ENCODE measurements around the gene LRP2BP. TPM values are rescaled to one million over a fixed set of nuclear protein-coding genes. Genes with fewer than 3 reads are reported as not detected.

Gene LRP2BP
- total RNA-seq (0.71 TPM), polyA plus RNA-seq (0.91 TPM)
- long read RNA-seq, donor 1: 0 reads
- long read RNA-seq, donor 2: 0 reads
- long read RNA-seq, donor 3: 0 reads
- long read RNA-seq, donor 4, partial matches to known transcripts: 14 of 14 reads
- long read RNA-seq, donor 4, other reads (novel, unspliced or antisense): 0 of 14 reads
- long read RNA-seq, donor 5: 0 reads
- long read RNA-seq, donor 6: 0 reads
- long read RNA-seq, donor 7, partial matches to known transcripts: 57 of 96 reads
- long read RNA-seq, donor 7, other reads (novel, unspliced or antisense): 39 of 96 reads
- long read RNA-seq, donor 8: 0 reads
- long read RNA-seq, donor 9: 0 reads
- long read RNA-seq, donor 10: 0 reads

- Histone ChIP-seq H3K27ac (ENCODE audit: low read depth in 1 of 2, low read length in 1 of 2) (peak within 1 kb of the TSS; percentile 99 to 100), H3K4me3 (ENCODE audit: low read length in 2 of 2) (peak within 1 kb of the TSS; percentile 75 to 92), H3K9me3 (ENCODE audit: control insufficient read depth in 2 of 2, insufficient read depth in 1 of 2, low read length in 1 of 2) (no peaks in the 10 kb centered on the region), H3K36me3 (ENCODE audit: control insufficient read depth in 2 of 2, insufficient read depth in 2 of 2, low read length in 1 of 2) (peaks cover 0 to 17% of the 10 kb centered on the region in 2 donors), H3K4me1 (ENCODE audit: control insufficient read depth in 2 of 2, insufficient read depth in 2 of 2, low read length in 2 of 2) (peaks cover 6% of the 10 kb centered on the region in 2 donors), H3K27me3 (ENCODE audit: control insufficient read depth in 2 of 2, insufficient read depth in 1 of 2, low read length in 1 of 2) (no peaks in the 10 kb centered on the region)
- 4% methylated on average over 12 of the region's 12 CpGs for WGBS
- DNase-seq (ENCODE audit: low read depth in 6 of 9, low spot score in 9 of 9): peak in 7 of 9 donors; percentile 3 to 78 (median 60)
Measured at GRCh38 chr4:185395238-185395955, at the start of gene LRP2BP. Gene LRP2BP (minus strand): TSS chr4:185395924. CDS start chr4:185378186, 17,738 bp downstream.

- 95% methylated on average over 2 of the region's 2 CpGs for WGBS
- no peaks in the 10 kb centered on the region for H3K36me3 ChIP-seq (ENCODE audit: control insufficient read depth in 2 of 2, insufficient read depth in 2 of 2, low read length in 1 of 2)
- H3K4me1 ChIP-seq (ENCODE audit: control insufficient read depth in 2 of 2, insufficient read depth in 2 of 2, low read length in 2 of 2): no peaks in the 10 kb centered on the region
- no peaks in the 10 kb centered on the region for H3K9me3 ChIP-seq (ENCODE audit: control insufficient read depth in 2 of 2, insufficient read depth in 1 of 2, low read length in 1 of 2)
- DNase-seq (ENCODE audit: low read depth in 6 of 9, low spot score in 9 of 9): no peak
- no peak overlapping the region for H3K27ac ChIP-seq (ENCODE audit: low read depth in 1 of 2, low read length in 1 of 2)
- H3K4me3 ChIP-seq (ENCODE audit: low read length in 2 of 2): no peak overlapping the region
- no peaks in the 10 kb centered on the region for H3K27me3 ChIP-seq (ENCODE audit: control insufficient read depth in 2 of 2, insufficient read depth in 1 of 2, low read length in 1 of 2)
Measured at GRCh38 chr4:185445209-185445608, 49.5 kb upstream of the LRP2BP start.

GRCh38 chr4:185441479-185441878 is 45.8 kb upstream of the LRP2BP start:
- Histone ChIP-seq H3K9me3 (ENCODE audit: control insufficient read depth in 2 of 2, insufficient read depth in 1 of 2, low read length in 1 of 2) (no peaks in the 10 kb centered on the region), H3K4me1 (ENCODE audit: control insufficient read depth in 2 of 2, insufficient read depth in 2 of 2, low read length in 2 of 2) (no peaks in the 10 kb centered on the region), H3K36me3 (ENCODE audit: control insufficient read depth in 2 of 2, insufficient read depth in 2 of 2, low read length in 1 of 2) (no peaks in the 10 kb centered on the region), H3K27me3 (ENCODE audit: control insufficient read depth in 2 of 2, insufficient read depth in 1 of 2, low read length in 1 of 2) (no peaks in the 10 kb centered on the region), H3K27ac (ENCODE audit: low read depth in 1 of 2, low read length in 1 of 2) (no peak overlapping the region), H3K4me3 (ENCODE audit: low read length in 2 of 2) (no peak overlapping the region)
- no peak for DNase-seq (ENCODE audit: low read depth in 6 of 9, low spot score in 9 of 9)
- 96% methylated on average over 2 of the region's 2 CpGs for WGBS

GRCh38 chr4:185437809-185438208 is 42.1 kb upstream of the LRP2BP start:
- Histone ChIP-seq H3K4me3 (ENCODE audit: low read length in 2 of 2) (no peak overlapping the region), H3K4me1 (ENCODE audit: control insufficient read depth in 2 of 2, insufficient read depth in 2 of 2, low read length in 2 of 2) (no peaks in the 10 kb centered on the region)
- DNase-seq (ENCODE audit: low read depth in 6 of 9, low spot score in 9 of 9): no peak

GRCh38 chr4:185435466-185435865 is 39.7 kb upstream of the LRP2BP start:
- no peaks in the 10 kb centered on the region for H3K36me3 ChIP-seq (ENCODE audit: control insufficient read depth in 2 of 2, insufficient read depth in 2 of 2, low read length in 1 of 2)
- no peak overlapping the region for H3K4me3 ChIP-seq (ENCODE audit: low read length in 2 of 2)
- H3K4me1 ChIP-seq (ENCODE audit: control insufficient read depth in 2 of 2, insufficient read depth in 2 of 2, low read length in 2 of 2): no peaks in the 10 kb centered on the region
- H3K9me3 ChIP-seq (ENCODE audit: control insufficient read depth in 2 of 2, insufficient read depth in 1 of 2, low read length in 1 of 2): no peaks in the 10 kb centered on the region
- DNase-seq (ENCODE audit: low read depth in 6 of 9, low spot score in 9 of 9): no peak
- H3K27ac ChIP-seq (ENCODE audit: low read depth in 1 of 2, low read length in 1 of 2): no peak overlapping the region
- H3K27me3 ChIP-seq (ENCODE audit: control insufficient read depth in 2 of 2, insufficient read depth in 1 of 2, low read length in 1 of 2): peaks cover 0 to 7% of the 10 kb centered on the region in 2 donors

More at GRCh38 chr4:185437809-185438208, 42.1 kb upstream of the LRP2BP start:
- H3K27ac ChIP-seq (ENCODE audit: low read depth in 1 of 2, low read length in 1 of 2): no peak overlapping the region
- H3K27me3 ChIP-seq (ENCODE audit: control insufficient read depth in 2 of 2, insufficient read depth in 1 of 2, low read length in 1 of 2): peaks cover 0 to 2% of the 10 kb centered on the region in 2 donors
- H3K9me3 ChIP-seq (ENCODE audit: control insufficient read depth in 2 of 2, insufficient read depth in 1 of 2, low read length in 1 of 2): no peaks in the 10 kb centered on the region
- no peaks in the 10 kb centered on the region for H3K36me3 ChIP-seq (ENCODE audit: control insufficient read depth in 2 of 2, insufficient read depth in 2 of 2, low read length in 1 of 2)

GRCh38 chr4:185429660-185430059 is 33.9 kb upstream of the LRP2BP start:
- H3K4me1 ChIP-seq (ENCODE audit: control insufficient read depth in 2 of 2, insufficient read depth in 2 of 2, low read length in 2 of 2): peaks cover 8 to 11% of the 10 kb centered on the region in 2 donors
- H3K27me3 ChIP-seq (ENCODE audit: control insufficient read depth in 2 of 2, insufficient read depth in 1 of 2, low read length in 1 of 2): peaks cover 0 to 23% of the 10 kb centered on the region in 2 donors
- peaks cover 0 to 5% of the 10 kb centered on the region in 2 donors for H3K9me3 ChIP-seq (ENCODE audit: control insufficient read depth in 2 of 2, insufficient read depth in 1 of 2, low read length in 1 of 2)
- no peak overlapping the region for H3K4me3 ChIP-seq (ENCODE audit: low read length in 2 of 2)
- 69% methylated on average over 5 of the region's 5 CpGs for WGBS
- no peaks in the 10 kb centered on the region for H3K36me3 ChIP-seq (ENCODE audit: control insufficient read depth in 2 of 2, insufficient read depth in 2 of 2, low read length in 1 of 2)
- H3K27ac ChIP-seq (ENCODE audit: low read depth in 1 of 2, low read length in 1 of 2): no peak overlapping the region
- no peak for DNase-seq (ENCODE audit: low read depth in 6 of 9, low spot score in 9 of 9)

GRCh38 chr4:185426960-185427688 is 31.4 kb upstream of the LRP2BP start:
- Histone ChIP-seq H3K4me3 (ENCODE audit: low read length in 2 of 2) (no peak overlapping the region), H3K9me3 (ENCODE audit: control insufficient read depth in 2 of 2, insufficient read depth in 1 of 2, low read length in 1 of 2) (peaks cover 0 to 5% of the 10 kb centered on the region in 2 donors), H3K36me3 (ENCODE audit: control insufficient read depth in 2 of 2, insufficient read depth in 2 of 2, low read length in 1 of 2) (no peaks in the 10 kb centered on the region), H3K27me3 (ENCODE audit: control insufficient read depth in 2 of 2, insufficient read depth in 1 of 2, low read length in 1 of 2) (peaks cover 0 to 19% of the 10 kb centered on the region in 2 donors), H3K4me1 (ENCODE audit: control insufficient read depth in 2 of 2, insufficient read depth in 2 of 2, low read length in 2 of 2) (peaks cover 12 to 15% of the 10 kb centered on the region in 2 donors), H3K27ac (ENCODE audit: low read depth in 1 of 2, low read length in 1 of 2) (no peak overlapping the region)
- WGBS: 93% methylated on average over 22 of the region's 22 CpGs
- DNase-seq (ENCODE audit: low read depth in 6 of 9, low spot score in 9 of 9): no peak

- H3K4me1 ChIP-seq (ENCODE audit: control insufficient read depth in 2 of 2, insufficient read depth in 2 of 2, low read length in 2 of 2): peaks cover 12 to 15% of the 10 kb centered on the region in 2 donors
- H3K27me3 ChIP-seq (ENCODE audit: control insufficient read depth in 2 of 2, insufficient read depth in 1 of 2, low read length in 1 of 2): peaks cover 0 to 19% of the 10 kb centered on the region in 2 donors
- H3K4me3 ChIP-seq (ENCODE audit: low read length in 2 of 2): peak within 1 kb of the TSS; percentile 85 to 86
- H3K27ac ChIP-seq (ENCODE audit: low read depth in 1 of 2, low read length in 1 of 2): peak within 1 kb of the TSS; percentile 92 to 94
- no peaks in the 10 kb centered on the region for H3K36me3 ChIP-seq (ENCODE audit: control insufficient read depth in 2 of 2, insufficient read depth in 2 of 2, low read length in 1 of 2)
- under 1% methylated on average over 66 of the region's 66 CpGs for WGBS
- DNase-seq (ENCODE audit: low read depth in 6 of 9, low spot score in 9 of 9): peak; percentile 83 to 95 (median 89)
- peaks cover 0 to 5% of the 10 kb centered on the region in 2 donors for H3K9me3 ChIP-seq (ENCODE audit: control insufficient read depth in 2 of 2, insufficient read depth in 1 of 2, low read length in 1 of 2)
Measured at GRCh38 chr4:185425647-185426352, 30.1 kb upstream of the LRP2BP start, which contains the start of gene UFSP2. Gene UFSP2 (minus strand): TSS chr4:185425964. CDS start chr4:185425868, 96 bp downstream.

Measured in thymus (tissue), 14 donors.